BLaER1 (cell line): ENCODE data around the gene HIRA.

ENCODE experiments used
- H3K27ac ChIP-seq: shearing (Covaris generic); formaldehyde crosslinking; 2 replicates; pipeline ENCODE4 v1.8.1; 2022
- H3K27me3 ChIP-seq: shearing (Covaris generic); formaldehyde crosslinking; 2 replicates; pipeline ENCODE4 v1.8.1; 2022
- H3K36me3 ChIP-seq: shearing (Covaris generic); formaldehyde crosslinking; 2 replicates; pipeline ENCODE4 v1.8.1; 2022
- H3K4me1 ChIP-seq: shearing (Covaris generic); formaldehyde crosslinking; 2 replicates; pipeline ENCODE4 v1.8.1; 2022
- H3K4me2 ChIP-seq: shearing (Covaris generic); formaldehyde crosslinking; 2 replicates; pipeline ENCODE4 v1.8.1; 2022
- H3K4me3 ChIP-seq: shearing (Covaris generic); formaldehyde crosslinking; 2 replicates; pipeline ENCODE4 v1.8.1; 2022
- H3K9ac ChIP-seq: shearing (Covaris generic); formaldehyde crosslinking; 2 replicates; pipeline ENCODE4 v1.8.1; 2022
- H3K9me3 ChIP-seq: shearing (Covaris generic); formaldehyde crosslinking; 2 replicates; pipeline ENCODE4 v1.8.1; 2022
- H4K20me1 ChIP-seq: shearing (Covaris generic); formaldehyde crosslinking; 2 replicates; pipeline ENCODE4 v1.8.1; 2022
- Cebpa-rat ChIP-seq: shearing (Covaris generic); IDR thresholded peaks from 2 replicates; pipeline ENCODE4 v1.8.1; 2022

Gene HIRA

DNA sequence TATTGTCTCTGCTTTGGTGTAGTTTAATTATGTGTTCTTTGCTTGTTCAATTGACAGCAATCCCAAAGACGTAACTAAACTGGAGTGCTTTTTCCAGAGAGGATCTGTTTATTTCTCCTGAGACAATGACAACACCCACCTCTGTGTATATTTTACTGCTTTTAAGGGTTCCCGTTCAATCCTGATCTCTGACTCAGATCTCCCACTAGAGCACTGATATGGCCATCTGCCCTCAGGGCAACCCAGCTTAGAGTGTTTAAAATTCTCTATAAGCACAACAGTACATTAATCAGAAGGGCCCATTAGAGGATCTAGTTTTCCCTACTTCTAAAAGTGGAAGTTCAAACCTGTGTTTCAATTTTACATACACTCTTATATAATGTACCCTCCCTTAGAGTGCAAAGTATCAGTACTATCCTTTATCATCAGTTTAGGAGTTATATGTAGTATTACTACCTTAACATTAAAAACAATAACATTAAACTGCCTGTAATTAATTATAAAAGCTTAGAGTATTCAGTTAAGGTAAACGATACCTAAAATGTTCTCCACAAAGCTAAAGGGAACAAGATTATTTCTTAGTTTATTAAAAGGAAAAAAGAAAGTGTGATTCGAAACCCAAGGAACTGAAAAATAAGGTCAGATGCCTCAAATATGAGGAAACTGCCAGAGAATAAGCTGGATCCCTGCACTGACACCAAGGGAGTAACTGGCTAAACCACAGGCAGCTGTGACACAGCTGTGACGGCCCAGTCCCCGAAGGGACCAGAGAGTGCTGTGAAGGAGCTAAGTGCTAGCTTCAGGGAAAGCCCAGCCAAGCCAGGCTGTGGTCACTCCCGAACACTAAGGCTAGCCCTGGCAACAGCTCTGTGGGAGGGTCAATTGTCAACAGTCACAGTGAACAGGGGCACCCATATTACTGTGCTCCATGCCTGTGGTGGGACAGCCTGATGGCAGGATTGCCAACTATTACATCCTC lies 32.2 kb upstream of the HIRA start:
- Histone ChIP-seq H3K4me3 (no peak overlapping the region), H3K9me3 (no peaks in the 10 kb centered on the region), H3K36me3 (peaks cover 90% of the 10 kb centered on the region), H3K4me1 (peaks cover 18% of the 10 kb centered on the region), H3K9ac (no peak overlapping the region), H4K20me1 (0 out of 2 replicates have a peak, but pooled peaks cover 11% of the 10 kb centered on the region), H3K27ac (no peak overlapping the region; the same call in 1 of the 2 replicates), H3K4me2 (peak overlapping the region; percentile 56), H3K27me3 (no peaks in the 10 kb centered on the region)
- no peak for TF ChIP-seq Cebpa-rat

DNA sequence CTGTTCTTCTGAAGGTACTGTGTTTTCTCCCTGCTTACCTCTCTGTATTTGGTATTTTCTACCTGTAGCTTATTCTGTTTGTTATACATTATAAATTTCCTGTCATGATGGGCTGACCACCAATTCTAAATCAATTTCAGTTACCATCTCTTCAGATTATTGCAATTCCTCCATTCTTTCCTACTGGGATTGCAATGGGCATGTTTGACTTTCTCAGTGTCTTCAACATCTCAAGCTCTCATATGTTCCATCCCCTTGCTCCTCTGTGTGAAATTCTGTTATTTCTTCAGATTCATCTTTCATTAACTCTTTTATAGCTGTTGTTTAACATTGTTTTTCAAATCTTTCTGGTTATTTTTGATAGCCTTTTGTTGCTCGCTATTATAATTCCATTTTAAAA lies 31.5 kb upstream of the HIRA start:
- TF ChIP-seq Cebpa-rat, result no peak
- H3K9me3 ChIP-seq, result no peaks in the 10 kb centered on the region
- no peak overlapping the region for H3K27ac ChIP-seq
- no peak overlapping the region for H3K9ac ChIP-seq
- H3K4me3 ChIP-seq, result no peak overlapping the region
- H3K36me3 ChIP-seq, result peaks cover 90% of the 10 kb centered on the region
- no peaks in the 10 kb centered on the region for H3K27me3 ChIP-seq
- no peak overlapping the region for H3K4me2 ChIP-seq
- H4K20me1 ChIP-seq, result 0 out of 2 replicates have a peak, but pooled peaks cover 8% of the 10 kb centered on the region
- peaks cover 18% of the 10 kb centered on the region for H3K4me1 ChIP-seq

DNA sequence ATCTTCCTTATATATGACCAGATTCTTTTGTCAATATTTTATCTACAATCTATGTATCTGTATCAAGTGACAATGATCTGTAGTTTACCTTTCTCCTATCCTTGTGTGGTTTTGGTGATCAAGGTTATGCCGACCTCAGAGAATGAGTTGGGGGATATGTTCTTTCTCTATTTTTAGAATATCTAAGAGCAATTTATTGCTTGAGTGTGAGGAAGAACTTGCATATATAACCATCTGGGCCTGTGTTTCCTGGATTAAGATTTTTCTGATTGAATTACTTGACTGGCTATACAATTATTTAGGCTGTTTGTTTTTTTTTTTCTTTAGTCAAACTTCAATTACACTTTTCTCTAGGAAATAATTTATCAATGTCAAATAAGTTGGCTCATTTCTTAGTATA lies 30.0 kb upstream of the HIRA start:
- no peaks in the 10 kb centered on the region for H3K27me3 ChIP-seq
- H3K27ac ChIP-seq, result no peak overlapping the region
- 0 out of 2 replicates have a peak, but pooled peaks cover 8% of the 10 kb centered on the region for H4K20me1 ChIP-seq
- H3K4me3 ChIP-seq, result no peak overlapping the region
- H3K4me2 ChIP-seq, result no peak overlapping the region
- no peak overlapping the region for H3K9ac ChIP-seq
- H3K4me1 ChIP-seq, result peaks cover 18% of the 10 kb centered on the region
- TF ChIP-seq Cebpa-rat, result no peak
- no peaks in the 10 kb centered on the region for H3K9me3 ChIP-seq
- H3K36me3 ChIP-seq, result peaks cover 90% of the 10 kb centered on the region

DNA sequence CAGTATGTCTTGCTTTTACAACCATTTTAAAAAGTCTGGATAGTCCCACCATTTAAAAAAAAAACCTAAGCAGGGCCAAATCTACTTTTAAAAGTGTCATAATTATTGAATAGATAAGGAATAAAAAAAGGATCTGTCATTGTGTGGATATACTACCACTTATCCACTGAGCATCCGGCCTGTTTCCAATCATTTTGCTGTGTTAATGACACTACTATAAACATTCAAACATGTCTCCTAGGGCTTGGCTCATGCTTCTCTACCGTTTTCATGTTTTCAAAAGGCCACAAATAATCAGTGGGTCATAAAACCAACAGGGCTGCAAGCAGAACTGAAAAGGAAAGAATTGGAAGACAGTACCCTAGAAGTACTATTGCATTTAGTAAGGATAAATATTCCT lies 28.5 kb upstream of the HIRA start:
- Histone ChIP-seq H3K27me3 (no peaks in the 10 kb centered on the region), H4K20me1 (0 out of 2 replicates have a peak, but pooled peaks cover 8% of the 10 kb centered on the region), H3K27ac (no peak overlapping the region), H3K4me3 (no peak overlapping the region), H3K4me2 (no peak overlapping the region), H3K36me3 (peaks cover 90% of the 10 kb centered on the region), H3K4me1 (peaks cover 17% of the 10 kb centered on the region), H3K9me3 (no peaks in the 10 kb centered on the region), H3K9ac (no peak overlapping the region)
- no peak for TF ChIP-seq Cebpa-rat

DNA sequence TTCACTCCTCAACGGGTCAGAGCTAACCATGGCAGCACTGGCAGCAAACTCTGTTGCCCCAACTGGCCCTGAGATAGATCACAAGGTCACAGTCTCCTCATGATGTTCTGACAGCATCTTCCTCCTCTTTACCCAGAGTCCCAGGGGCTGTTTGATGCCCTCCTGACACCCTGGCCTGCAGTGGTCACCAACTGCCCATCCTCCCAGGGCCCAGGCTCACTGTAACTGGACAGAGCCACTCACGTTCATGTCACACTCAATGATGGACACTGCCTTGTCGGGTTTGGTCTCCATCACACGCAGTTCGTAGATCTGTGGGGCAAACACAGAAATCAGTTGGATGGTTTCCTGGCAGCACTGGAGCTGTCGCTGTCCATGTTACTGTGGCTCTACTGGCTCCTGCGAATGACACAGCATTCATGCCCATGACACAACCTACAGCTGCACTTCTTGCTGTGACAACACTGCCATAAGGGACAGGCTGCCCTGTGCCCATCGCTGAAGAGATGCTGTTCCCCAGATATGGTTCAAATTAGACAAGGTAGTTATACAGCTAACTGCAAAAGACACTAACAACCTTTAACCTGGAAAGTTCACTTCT lies 26.4 kb upstream of the HIRA start:
- H3K9ac ChIP-seq, result no peak overlapping the region

DNA sequence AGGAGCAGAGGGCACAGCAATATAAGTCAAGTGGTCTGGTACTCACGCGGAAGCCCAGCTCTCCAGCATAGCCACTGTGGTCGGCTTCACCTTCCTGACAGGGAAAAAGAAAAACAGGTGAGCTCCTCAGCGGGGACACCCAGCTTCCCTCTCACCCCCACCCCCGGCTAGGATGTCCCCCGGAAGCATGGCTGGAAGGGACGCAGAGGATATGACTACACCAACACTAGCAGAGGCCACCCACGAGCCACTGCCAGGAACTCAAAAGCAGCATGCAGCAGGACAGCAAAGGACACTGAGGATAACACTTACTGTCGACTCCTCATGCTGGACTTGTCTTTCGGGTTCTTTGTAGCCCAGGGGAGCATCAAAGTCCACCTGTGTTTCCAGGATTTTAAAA lies 25.0 kb upstream of the HIRA start:
- no peaks in the 10 kb centered on the region for H3K27me3 ChIP-seq
- no peak overlapping the region for H3K4me3 ChIP-seq
- H3K36me3 ChIP-seq, result peaks cover 98% of the 10 kb centered on the region
- H3K27ac ChIP-seq, result no peak overlapping the region
- no peak overlapping the region for H3K9ac ChIP-seq
- no peaks in the 10 kb centered on the region for H3K4me1 ChIP-seq
- no peak for TF ChIP-seq Cebpa-rat
- no peaks in the 10 kb centered on the region for H4K20me1 ChIP-seq
- no peak overlapping the region for H3K4me2 ChIP-seq
- no peaks in the 10 kb centered on the region for H3K9me3 ChIP-seq

More for the DNA sequence above, 26.4 kb upstream of the HIRA start:
- no peaks in the 10 kb centered on the region for H4K20me1 ChIP-seq
- no peak for TF ChIP-seq Cebpa-rat
- no peak overlapping the region for H3K4me2 ChIP-seq
- H3K9me3 ChIP-seq, result no peaks in the 10 kb centered on the region
- H3K4me3 ChIP-seq, result no peak overlapping the region
- H3K27ac ChIP-seq, result no peak overlapping the region
- no peaks in the 10 kb centered on the region for H3K27me3 ChIP-seq
- H3K36me3 ChIP-seq, result peaks cover 95% of the 10 kb centered on the region
- no peaks in the 10 kb centered on the region for H3K4me1 ChIP-seq

DNA sequence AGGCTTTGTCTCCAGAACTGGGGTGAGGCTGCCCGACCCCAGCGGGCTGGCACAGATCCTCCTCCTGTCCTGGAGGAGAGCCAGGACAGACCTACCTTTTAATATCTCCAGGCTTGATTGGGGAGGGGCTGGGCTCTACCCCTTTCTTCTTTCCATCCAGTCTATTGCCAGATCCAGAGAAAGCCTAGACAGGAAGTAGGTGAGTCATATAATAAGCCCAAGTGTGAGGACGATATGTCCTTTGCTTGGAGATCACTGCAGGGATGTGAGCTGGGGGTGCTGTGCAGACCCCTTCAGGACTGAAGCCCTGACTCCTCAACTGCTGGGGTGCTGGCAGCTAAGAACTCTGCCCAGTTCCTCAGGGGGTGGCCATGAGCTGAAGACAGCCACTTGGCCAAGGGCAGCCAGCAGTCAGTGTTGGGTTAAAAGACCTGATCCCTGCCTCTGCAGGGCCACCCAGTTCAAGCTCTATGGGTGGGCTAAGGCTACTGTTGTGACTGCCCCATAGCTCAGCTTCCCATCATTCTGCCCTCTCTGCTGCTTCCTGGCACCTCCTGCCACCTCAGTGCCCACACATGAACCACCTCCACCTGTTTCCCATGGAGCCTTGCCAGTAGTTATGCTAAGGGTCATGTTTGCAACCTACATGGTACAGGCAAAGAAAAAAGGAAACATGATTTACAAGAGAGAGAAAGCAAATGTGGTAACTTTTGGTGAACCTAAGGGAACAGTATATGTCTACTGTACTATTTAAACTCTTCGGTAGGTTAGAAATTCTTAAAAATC lies 24.2 kb upstream of the HIRA start:
- Histone ChIP-seq H3K27ac (no peak overlapping the region), H3K9ac (no peak overlapping the region), H3K9me3 (no peaks in the 10 kb centered on the region), H3K36me3 (peaks cover 98% of the 10 kb centered on the region), H4K20me1 (no peaks in the 10 kb centered on the region), H3K4me1 (no peaks in the 10 kb centered on the region), H3K4me2 (no peak overlapping the region), H3K27me3 (no peaks in the 10 kb centered on the region), H3K4me3 (no peak overlapping the region)
- TF ChIP-seq Cebpa-rat, result no peak

DNA sequence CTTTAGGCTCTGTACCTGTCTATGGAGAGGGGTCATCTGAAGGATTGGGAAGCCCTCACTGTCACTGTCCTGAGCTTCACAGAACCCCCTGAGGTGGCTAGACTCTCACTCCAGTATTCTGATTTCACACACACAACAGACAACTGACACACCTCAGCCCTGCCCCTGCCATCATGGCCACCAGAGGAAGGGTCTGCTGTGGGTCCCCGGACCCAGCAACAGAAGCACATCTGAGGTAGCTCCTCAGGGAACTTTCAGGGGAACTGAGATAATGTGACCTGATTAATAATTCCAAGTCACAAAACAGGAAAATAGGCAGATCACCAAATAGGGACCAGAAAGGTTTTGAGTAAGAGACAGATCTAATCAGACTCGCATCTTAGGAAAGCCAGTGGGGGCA lies 23.5 kb upstream of the HIRA start:
- no peaks in the 10 kb centered on the region for H3K4me1 ChIP-seq
- TF ChIP-seq Cebpa-rat, result no peak
- peaks cover 98% of the 10 kb centered on the region for H3K36me3 ChIP-seq
- no peak overlapping the region for H3K27ac ChIP-seq
- H4K20me1 ChIP-seq, result no peaks in the 10 kb centered on the region
- no peaks in the 10 kb centered on the region for H3K27me3 ChIP-seq
- H3K9me3 ChIP-seq, result no peaks in the 10 kb centered on the region
- no peak overlapping the region for H3K4me2 ChIP-seq
- H3K9ac ChIP-seq, result no peak overlapping the region
- H3K4me3 ChIP-seq, result no peak overlapping the region

DNA sequence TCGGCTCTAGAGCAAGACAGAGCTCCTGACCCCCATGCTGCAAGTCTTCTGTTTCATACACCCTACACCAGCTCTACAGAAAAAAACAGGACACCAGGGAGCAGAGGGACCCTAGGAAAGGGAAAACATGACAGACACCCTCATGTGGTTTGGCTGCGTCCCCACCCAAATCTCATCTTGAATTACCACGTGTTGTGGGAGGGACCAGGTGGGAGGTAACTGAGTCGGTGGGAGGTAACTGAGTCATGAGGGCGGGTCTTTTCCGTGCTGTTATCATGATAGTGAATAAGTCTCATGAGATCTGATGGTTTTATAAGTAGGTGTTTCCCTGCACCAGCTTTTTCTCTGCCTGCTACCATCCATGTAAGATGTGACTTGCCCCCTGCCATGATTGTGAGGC lies 22.6 kb upstream of the HIRA start:
- peaks cover 96% of the 10 kb centered on the region for H3K36me3 ChIP-seq
- H4K20me1 ChIP-seq, result no peaks in the 10 kb centered on the region
- H3K4me3 ChIP-seq, result no peak overlapping the region
- TF ChIP-seq Cebpa-rat, result no peak
- H3K27ac ChIP-seq, result no peak overlapping the region
- H3K4me2 ChIP-seq, result no peak overlapping the region
- no peaks in the 10 kb centered on the region for H3K9me3 ChIP-seq
- H3K4me1 ChIP-seq, result peaks cover 2% of the 10 kb centered on the region
- no peak overlapping the region for H3K9ac ChIP-seq
- no peaks in the 10 kb centered on the region for H3K27me3 ChIP-seq
